ENCODE measurements around the gene XPR1. TPM values are rescaled to one million over a fixed set of nuclear protein-coding genes. Genes with fewer than 3 reads are reported as not detected.

The XPR1 gene
- total and polyA plus RNA-seq, 10 of the 15 experiments (the other 5 are each of a cell fraction or from before 2014, with no cell fraction given): 1.1 to 33.9 (median 11.3) TPM

DNA sequence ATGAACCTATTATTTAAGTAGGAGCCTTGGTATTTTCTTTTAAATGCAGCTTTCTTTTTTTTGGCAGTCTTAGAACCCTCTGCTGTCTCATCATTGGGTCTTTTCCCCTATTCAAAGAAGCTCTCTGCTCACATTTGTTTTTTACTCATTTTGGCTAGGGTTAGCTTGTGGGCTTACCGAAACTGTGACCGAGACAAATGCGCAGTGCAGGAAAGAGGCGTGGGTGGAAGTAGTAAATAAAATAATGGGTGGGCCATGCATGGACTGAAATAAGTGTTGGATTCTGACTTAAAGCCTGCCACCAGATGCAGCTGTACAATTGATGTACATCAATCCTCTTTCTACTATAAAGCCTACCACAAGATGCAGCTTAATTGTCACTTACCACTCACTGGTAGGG, 14.7 kb downstream of the XPR1 start (continued):
- TF ChIP-seq, protein P1, sequence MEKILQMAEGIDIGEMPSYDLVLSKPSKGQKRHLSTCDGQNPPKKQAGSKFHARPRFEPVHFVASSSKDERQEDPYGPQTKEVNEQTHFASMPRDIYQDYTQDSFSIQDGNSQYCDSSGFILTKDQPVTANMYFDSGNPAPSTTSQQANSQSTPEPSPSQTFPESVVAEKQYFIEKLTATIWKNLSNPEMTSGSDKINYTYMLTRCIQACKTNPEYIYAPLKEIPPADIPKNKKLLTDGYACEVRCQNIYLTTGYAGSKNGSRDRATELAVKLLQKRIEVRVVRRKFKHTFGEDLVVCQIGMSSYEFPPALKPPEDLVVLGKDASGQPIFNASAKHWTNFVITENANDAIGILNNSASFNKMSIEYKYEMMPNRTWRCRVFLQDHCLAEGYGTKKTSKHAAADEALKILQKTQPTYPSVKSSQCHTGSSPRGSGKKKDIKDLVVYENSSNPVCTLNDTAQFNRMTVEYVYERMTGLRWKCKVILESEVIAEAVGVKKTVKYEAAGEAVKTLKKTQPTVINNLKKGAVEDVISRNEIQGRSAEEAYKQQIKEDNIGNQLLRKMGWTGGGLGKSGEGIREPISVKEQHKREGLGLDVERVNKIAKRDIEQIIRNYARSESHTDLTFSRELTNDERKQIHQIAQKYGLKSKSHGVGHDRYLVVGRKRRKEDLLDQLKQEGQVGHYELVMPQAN (conservative IDR thresholded peaks at IDR 0.05): no peak
- TF ChIP-seq ZZZ3 (IDR thresholded peaks at IDR 0.05; ENCODE audit: control insufficient read depth, insufficient read length, low read depth): no peak

DNA sequence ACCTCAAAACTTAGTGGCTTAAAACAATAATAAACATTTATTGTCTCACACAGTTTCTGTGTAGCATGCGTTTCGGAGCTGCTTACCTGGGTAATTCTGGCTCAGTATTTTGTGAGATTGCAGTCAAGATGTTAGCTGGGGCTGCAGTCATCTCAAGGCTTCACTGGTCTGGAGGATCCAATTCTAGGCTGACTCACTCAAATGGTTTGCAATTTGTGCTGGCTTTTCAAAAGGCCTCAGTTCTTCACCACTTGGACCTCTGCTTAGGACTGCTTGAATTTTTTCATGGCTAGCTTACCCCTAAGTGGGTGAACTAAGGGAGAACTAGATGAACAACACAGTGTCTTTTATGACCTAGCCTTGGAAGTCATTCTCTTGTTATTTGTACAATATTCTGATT, 21.0 kb downstream of the XPR1 start:
- H3K79me2 ChIP-seq (ENCODE audit: control insufficient read depth, insufficient read depth, low read length): no peaks in the 10 kb centered on the region
- ATAC-seq (no peak), FAIRE-seq (no peak), DNase-seq (ENCODE audit: low read depth, low spot score) (no peak)
- no peaks in the 10 kb centered on the region for H4K20me1 ChIP-seq (ENCODE audit: control insufficient read depth, insufficient read depth)
- WGBS (ENCODE audit: insufficient coverage, insufficient replicate concordance, low lambda C conversion rate, missing lambda C conversion rate): 93% methylated on average over 2 of the region's 2 CpGs
- no peak overlapping the region for H3K9ac ChIP-seq (ENCODE audit: control insufficient read depth, insufficient read depth, low read length)
- RAD21 ChIA-PET (ENCODE audit: unreplicated experiment): interaction anchor here (1.1 kb wide), 1 partner anchor 209 kb away, joined by 3 read pairs; no protein-coding TSS in a partner anchor
- SMC1A ChIA-PET (ENCODE audit: uncharacterized antibody, unreplicated experiment): interaction anchor here (0.9 to 1.3 kb wide), 7 partner anchors 8 to 203 kb away, joined by 3 to 7 read pairs (median 3); no protein-coding TSS in a partner anchor
- CTCF ChIA-PET: interaction anchor here (0.6 to 1.2 kb wide), 7 partner anchors 11 to 310 kb away, joined by 3 to 5 read pairs (median 3); no protein-coding TSS in a partner anchor
- H3K27me3 ChIP-seq (replicated peaks in 1 of 2; ENCODE audit: control insufficient read depth in 2 of 2, insufficient read depth in 2 of 2, low read length in 1 of 2): no peaks in the 10 kb centered on the region
- H3K4me2 ChIP-seq (ENCODE audit: control insufficient read depth, insufficient read depth): no peak overlapping the region
- H2AFZ ChIP-seq (ENCODE audit: control insufficient read depth, low read depth, low read length): no peak overlapping the region
- H3K9me3 ChIP-seq (replicated peaks; ENCODE audit: control insufficient read depth, insufficient read depth, low read length): no peaks in the 10 kb centered on the region
- no peaks in the 10 kb centered on the region; a peak in 1 of 4 replicates for H3K36me3 ChIP-seq (ENCODE audit: control insufficient read depth in 2 of 2, insufficient read depth in 2 of 2, low read length in 1 of 2)
- no peak overlapping the region for H3K27ac ChIP-seq (ENCODE audit: control insufficient read depth, insufficient read depth)
- intact Hi-C loops (cut with micrococcal nuclease; ENCODE audit: unreplicated experiment): no loop called here
- in situ Hi-C loops (cut with MboI): no loop called here
- POLR2A ChIA-PET: interaction anchor here (0.7 kb wide), 1 partner anchor 22 kb away, joined by 3 read pairs; no protein-coding TSS in a partner anchor
- TF ChIP-seq, protein P2, sequence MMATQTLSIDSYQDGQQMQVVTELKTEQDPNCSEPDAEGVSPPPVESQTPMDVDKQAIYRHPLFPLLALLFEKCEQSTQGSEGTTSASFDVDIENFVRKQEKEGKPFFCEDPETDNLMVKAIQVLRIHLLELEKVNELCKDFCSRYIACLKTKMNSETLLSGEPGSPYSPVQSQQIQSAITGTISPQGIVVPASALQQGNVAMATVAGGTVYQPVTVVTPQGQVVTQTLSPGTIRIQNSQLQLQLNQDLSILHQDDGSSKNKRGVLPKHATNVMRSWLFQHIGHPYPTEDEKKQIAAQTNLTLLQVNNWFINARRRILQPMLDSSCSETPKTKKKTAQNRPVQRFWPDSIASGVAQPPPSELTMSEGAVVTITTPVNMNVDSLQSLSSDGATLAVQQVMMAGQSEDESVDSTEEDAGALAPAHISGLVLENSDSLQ (IDR thresholded peaks at IDR 0.05): no peak
- TF ChIP-seq, protein P3, sequence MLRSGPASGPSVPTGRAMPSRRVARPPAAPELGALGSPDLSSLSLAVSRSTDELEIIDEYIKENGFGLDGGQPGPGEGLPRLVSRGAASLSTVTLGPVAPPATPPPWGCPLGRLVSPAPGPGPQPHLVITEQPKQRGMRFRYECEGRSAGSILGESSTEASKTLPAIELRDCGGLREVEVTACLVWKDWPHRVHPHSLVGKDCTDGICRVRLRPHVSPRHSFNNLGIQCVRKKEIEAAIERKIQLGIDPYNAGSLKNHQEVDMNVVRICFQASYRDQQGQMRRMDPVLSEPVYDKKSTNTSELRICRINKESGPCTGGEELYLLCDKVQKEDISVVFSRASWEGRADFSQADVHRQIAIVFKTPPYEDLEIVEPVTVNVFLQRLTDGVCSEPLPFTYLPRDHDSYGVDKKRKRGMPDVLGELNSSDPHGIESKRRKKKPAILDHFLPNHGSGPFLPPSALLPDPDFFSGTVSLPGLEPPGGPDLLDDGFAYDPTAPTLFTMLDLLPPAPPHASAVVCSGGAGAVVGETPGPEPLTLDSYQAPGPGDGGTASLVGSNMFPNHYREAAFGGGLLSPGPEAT (IDR thresholded peaks at IDR 0.05; ENCODE audit: low read depth): no peak
- TF ChIP-seq, protein P4, sequence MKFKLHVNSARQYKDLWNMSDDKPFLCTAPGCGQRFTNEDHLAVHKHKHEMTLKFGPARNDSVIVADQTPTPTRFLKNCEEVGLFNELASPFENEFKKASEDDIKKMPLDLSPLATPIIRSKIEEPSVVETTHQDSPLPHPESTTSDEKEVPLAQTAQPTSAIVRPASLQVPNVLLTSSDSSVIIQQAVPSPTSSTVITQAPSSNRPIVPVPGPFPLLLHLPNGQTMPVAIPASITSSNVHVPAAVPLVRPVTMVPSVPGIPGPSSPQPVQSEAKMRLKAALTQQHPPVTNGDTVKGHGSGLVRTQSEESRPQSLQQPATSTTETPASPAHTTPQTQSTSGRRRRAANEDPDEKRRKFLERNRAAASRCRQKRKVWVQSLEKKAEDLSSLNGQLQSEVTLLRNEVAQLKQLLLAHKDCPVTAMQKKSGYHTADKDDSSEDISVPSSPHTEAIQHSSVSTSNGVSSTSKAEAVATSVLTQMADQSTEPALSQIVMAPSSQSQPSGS (IDR thresholded peaks at IDR 0.05; ENCODE audit: low read length): no peak
- TF ChIP-seq NFYA (IDR thresholded peaks at IDR 0.05; ENCODE audit: borderline replicate concordance, low read depth, low read length) (no peak), RUNX3 (IDR thresholded peaks at IDR 0.05; ENCODE audit: low read length) (no peak)
- H3K4me3 ChIP-seq: no peak overlapping the region
- H3K4me1 ChIP-seq (ENCODE audit: control insufficient read depth, insufficient read depth, low read length): no peaks in the 10 kb centered on the region
- no TSS peak for BruUV-seq (replicated peaks)
